ENCODE data around the gene PRRX1. TPM values are rescaled to one million over a fixed set of nuclear protein-coding genes. Genes with fewer than 3 reads are reported as not detected.

Gene PRRX1
- total RNA-seq, 2 donors from 2014 or later = 66.6 to 171 TPM

DNA sequence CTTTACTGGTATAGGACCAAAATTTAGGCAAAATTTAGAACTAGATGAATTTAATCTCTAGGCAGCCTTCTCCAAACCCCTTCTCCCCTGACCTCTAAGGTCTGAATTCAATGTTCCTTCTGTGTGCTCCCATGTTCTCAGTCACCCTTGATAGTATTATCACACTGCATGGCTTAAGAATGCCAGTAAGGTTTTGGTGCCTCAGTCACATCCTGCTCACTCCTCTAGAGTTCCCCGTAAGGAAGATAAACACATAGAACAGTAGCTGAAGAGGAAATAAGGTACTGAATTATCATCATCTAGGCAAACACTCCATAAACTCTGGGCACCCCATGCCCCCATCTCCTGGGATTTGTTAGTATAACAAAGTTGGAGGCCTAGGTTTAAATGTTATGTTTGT, 18.2 kb downstream of the PRRX1 start:
- H3K4me3 ChIP-seq = no peak overlapping the region
- ATAC-seq (ENCODE audit: insufficient number of reproducible peaks, low FRiP score, low read depth) (no peak), DNase-seq (ENCODE audit: low spot score) (no peak)
- H3K4me1 ChIP-seq (ENCODE audit: control insufficient read depth in 1 of 2, low read depth in 2 of 2) = peaks cover 4 to 39% of the 10 kb centered on the region in 2 donors
- TF ChIP-seq, protein P1, sequence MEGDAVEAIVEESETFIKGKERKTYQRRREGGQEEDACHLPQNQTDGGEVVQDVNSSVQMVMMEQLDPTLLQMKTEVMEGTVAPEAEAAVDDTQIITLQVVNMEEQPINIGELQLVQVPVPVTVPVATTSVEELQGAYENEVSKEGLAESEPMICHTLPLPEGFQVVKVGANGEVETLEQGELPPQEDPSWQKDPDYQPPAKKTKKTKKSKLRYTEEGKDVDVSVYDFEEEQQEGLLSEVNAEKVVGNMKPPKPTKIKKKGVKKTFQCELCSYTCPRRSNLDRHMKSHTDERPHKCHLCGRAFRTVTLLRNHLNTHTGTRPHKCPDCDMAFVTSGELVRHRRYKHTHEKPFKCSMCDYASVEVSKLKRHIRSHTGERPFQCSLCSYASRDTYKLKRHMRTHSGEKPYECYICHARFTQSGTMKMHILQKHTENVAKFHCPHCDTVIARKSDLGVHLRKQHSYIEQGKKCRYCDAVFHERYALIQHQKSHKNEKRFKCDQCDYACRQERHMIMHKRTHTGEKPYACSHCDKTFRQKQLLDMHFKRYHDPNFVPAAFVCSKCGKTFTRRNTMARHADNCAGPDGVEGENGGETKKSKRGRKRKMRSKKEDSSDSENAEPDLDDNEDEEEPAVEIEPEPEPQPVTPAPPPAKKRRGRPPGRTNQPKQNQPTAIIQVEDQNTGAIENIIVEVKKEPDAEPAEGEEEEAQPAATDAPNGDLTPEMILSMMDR (IDR thresholded peaks at IDR 0.05) = no peak
- no peaks in the 10 kb centered on the region for H3K9me3 ChIP-seq
- no peaks in the 10 kb centered on the region for H3K27me3 ChIP-seq (replicated peaks; ENCODE audit: insufficient read depth)
- H3K36me3 ChIP-seq = no peaks in the 10 kb centered on the region
- peak overlapping the region in 1 of 2 donors; percentile 33 for H3K27ac ChIP-seq

DNA sequence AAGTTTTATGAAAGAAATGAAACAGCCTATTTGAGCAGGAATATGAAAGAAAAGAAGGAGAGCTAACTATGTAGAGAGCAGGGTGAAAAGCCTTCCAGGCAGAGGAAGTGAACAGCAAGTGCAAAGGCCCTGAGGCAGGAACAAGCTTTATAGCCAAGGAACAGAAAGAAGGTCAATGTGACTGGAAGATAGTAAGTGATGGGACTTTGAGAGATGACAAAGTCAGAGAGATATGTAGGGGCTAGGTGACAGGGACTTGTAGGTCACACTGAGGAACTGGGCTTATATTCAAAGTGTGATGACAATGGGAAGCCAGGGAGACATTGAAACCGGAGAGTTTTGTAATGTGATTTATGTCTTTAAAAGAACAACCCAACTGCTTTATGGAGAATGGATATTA, 18.9 kb downstream of the PRRX1 start:
- DNase-seq (ENCODE audit: low spot score) (no peak), ATAC-seq (ENCODE audit: insufficient number of reproducible peaks, low FRiP score, low read depth) (no peak)
- H3K9me3 ChIP-seq = no peaks in the 10 kb centered on the region
- no peaks in the 10 kb centered on the region for H3K27me3 ChIP-seq (replicated peaks; ENCODE audit: insufficient read depth)
- H3K36me3 ChIP-seq = no peaks in the 10 kb centered on the region
- no peak overlapping the region for H3K4me3 ChIP-seq
- TF ChIP-seq, protein P1 (IDR thresholded peaks at IDR 0.05) = no peak
- peaks cover 6 to 37% of the 10 kb centered on the region in 2 donors for H3K4me1 ChIP-seq (ENCODE audit: control insufficient read depth in 1 of 2, low read depth in 2 of 2)
- peak overlapping the region in 1 of 2 donors; percentile 33 for H3K27ac ChIP-seq

DNA sequence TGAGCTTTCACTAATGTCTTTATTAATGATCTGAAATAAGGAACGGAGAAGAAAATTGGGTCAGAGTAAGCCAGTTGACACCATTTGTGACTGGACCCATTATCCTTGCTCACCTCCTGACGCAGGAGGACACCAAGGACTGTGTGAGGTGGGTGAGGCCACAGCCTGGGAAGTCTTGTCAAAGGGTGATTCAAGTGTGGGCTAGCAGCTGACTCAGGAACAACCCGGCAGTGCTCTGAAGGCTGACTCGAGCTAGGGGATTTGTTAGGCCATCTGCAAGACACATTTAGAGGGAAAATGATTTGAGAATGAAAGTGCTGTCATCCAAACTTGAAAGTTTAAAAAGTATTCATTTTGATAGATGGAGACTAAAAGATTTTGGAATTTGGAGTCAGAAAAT, 21.2 kb downstream of the PRRX1 start:
- Histone ChIP-seq H3K27me3 (replicated peaks; ENCODE audit: insufficient read depth) (no peaks in the 10 kb centered on the region), H3K36me3 (no peaks in the 10 kb centered on the region), H3K27ac (no peak overlapping the region), H3K9me3 (no peaks in the 10 kb centered on the region), H3K4me1 (ENCODE audit: control insufficient read depth in 1 of 2, low read depth in 2 of 2) (peaks cover 7 to 43% of the 10 kb centered on the region in 2 donors), H3K4me3 (no peak overlapping the region)
- DNase-seq (ENCODE audit: low spot score) = no peak
- no peak for ATAC-seq (ENCODE audit: insufficient number of reproducible peaks, low FRiP score, low read depth)
- TF ChIP-seq, protein P1 (IDR thresholded peaks at IDR 0.05) = no peak

DNA sequence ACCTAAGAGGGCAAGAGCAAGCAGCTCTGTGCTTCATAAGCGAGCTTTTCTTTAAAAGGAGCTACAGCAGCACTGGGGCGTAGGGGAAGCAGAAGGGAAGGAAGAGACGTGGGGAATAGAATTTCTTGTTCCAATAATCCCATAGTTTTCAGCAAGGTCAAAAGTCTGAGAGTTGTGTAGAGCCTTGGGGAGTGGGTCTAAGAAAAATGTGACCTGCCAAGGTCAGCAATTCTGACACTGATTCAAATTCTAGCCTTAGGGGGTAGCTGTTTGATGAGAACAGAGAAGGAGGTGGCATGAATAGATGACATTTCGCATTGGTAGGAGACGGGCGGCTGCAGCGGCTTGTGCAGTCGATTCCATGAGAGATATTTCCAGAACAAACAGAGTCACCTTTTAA, 22.4 kb downstream of the PRRX1 start:
- no peak for ATAC-seq (ENCODE audit: insufficient number of reproducible peaks, low FRiP score, low read depth)
- TF ChIP-seq, protein P1 (IDR thresholded peaks at IDR 0.05) = no peak
- Histone ChIP-seq H3K27me3 (replicated peaks; ENCODE audit: insufficient read depth) (no peaks in the 10 kb centered on the region), H3K4me3 (no peak overlapping the region), H3K36me3 (no peaks in the 10 kb centered on the region), H3K4me1 (ENCODE audit: control insufficient read depth in 1 of 2, low read depth in 2 of 2) (peaks cover 7 to 43% of the 10 kb centered on the region in 2 donors), H3K27ac (no peak overlapping the region), H3K9me3 (no peaks in the 10 kb centered on the region)
- no peak for DNase-seq (ENCODE audit: low spot score)

DNA sequence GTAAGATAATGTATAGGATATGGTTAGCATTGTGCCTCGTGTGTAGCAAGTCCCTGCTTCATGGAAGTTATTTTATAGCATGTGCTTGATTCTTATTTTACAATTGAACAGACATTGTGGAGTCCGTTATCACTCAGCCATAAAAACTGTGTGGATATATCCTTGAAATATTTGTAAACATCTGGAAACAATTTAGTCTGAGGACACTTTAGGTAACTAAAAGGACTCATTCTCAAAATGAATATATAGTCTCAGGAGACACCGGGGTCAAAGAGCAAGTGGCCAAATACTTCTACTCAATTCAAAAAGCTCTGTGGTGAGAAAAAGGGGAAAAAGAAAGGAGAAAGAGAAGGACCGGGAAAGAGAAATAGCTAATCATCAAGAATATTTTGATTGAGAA, 23.7 kb downstream of the PRRX1 start:
- no peak overlapping the region for H3K4me3 ChIP-seq
- H3K27me3 ChIP-seq (replicated peaks; ENCODE audit: insufficient read depth) = no peaks in the 10 kb centered on the region
- no peaks in the 10 kb centered on the region for H3K36me3 ChIP-seq
- TF ChIP-seq, protein P1 (IDR thresholded peaks at IDR 0.05) = no peak
- DNase-seq (ENCODE audit: low spot score) (no peak), ATAC-seq (ENCODE audit: insufficient number of reproducible peaks, low FRiP score, low read depth) (no peak)
- peaks cover 10 to 45% of the 10 kb centered on the region in 2 donors for H3K4me1 ChIP-seq (ENCODE audit: control insufficient read depth in 1 of 2, low read depth in 2 of 2)
- H3K27ac ChIP-seq = no peak overlapping the region
- no peaks in the 10 kb centered on the region for H3K9me3 ChIP-seq

Measured in thoracic aorta (tissue), 2 donors.